ENCODE data around the gene PRR14.
"Not testable (repeated sequence)": the region's sequence is repeated elsewhere in the genome, so short reads cannot be mapped to it uniquely, and the experiment has no call there.

Gene PRR14

GRCh38 chr16:30669903-30670824 lies 19.4 kb downstream of the PRR14 start:
- Histone ChIP-seq H3K4me3 (ENCODE audit: low read length) (no peak overlapping the region), H3K36me3 (ENCODE audit: insufficient read depth, low read length) (peaks cover 20% of the 10 kb centered on the region; the same call in 1 of the 2 replicates), H3K4me1 (ENCODE audit: insufficient read depth, low read length) (no peaks in the 10 kb centered on the region), H3K9ac (ENCODE audit: low read depth, low read length) (no peak overlapping the region), H3K9me3 (ENCODE audit: insufficient read depth, low read depth, low read length) (no peaks in the 10 kb centered on the region), H3K27ac (ENCODE audit: low read depth, low read length) (no peak overlapping the region), H3K27me3 (ENCODE audit: insufficient read depth, low read length) (peaks cover 96% of the 10 kb centered on the region)
- WGBS = 89% methylated on average over 14 of the region's 14 CpGs

- Histone ChIP-seq H3K27ac (ENCODE audit: low read depth, low read length) (no peak overlapping the region), H3K9ac (ENCODE audit: low read depth, low read length) (no peak overlapping the region), H3K4me1 (ENCODE audit: insufficient read depth, low read length) (no peaks in the 10 kb centered on the region), H3K4me3 (ENCODE audit: low read length) (no peak overlapping the region), H3K9me3 (ENCODE audit: insufficient read depth, low read depth, low read length) (no peaks in the 10 kb centered on the region), H3K36me3 (ENCODE audit: insufficient read depth, low read length) (no peaks in the 10 kb centered on the region), H3K27me3 (ENCODE audit: insufficient read depth, low read length) (peaks cover 98% of the 10 kb centered on the region)
- WGBS = 76% methylated on average over 8 of the region's 10 CpGs
Observed at GRCh38 chr16:30675143-30675542, 24.4 kb downstream of the PRR14 start.

GRCh38 chr16:30677931-30678585 lies 27.3 kb downstream of the PRR14 start:
- H3K4me3 ChIP-seq (ENCODE audit: low read length) = no peak overlapping the region
- H3K9me3 ChIP-seq (ENCODE audit: insufficient read depth, low read depth, low read length) = no peaks in the 10 kb centered on the region
- H3K9ac ChIP-seq (ENCODE audit: low read depth, low read length) = no peak overlapping the region
- H3K27me3 ChIP-seq (ENCODE audit: insufficient read depth, low read length) = peaks cover 98% of the 10 kb centered on the region
- H3K36me3 ChIP-seq (ENCODE audit: insufficient read depth, low read length) = no peaks in the 10 kb centered on the region
- no peak overlapping the region for H3K27ac ChIP-seq (ENCODE audit: low read depth, low read length)
- no peaks in the 10 kb centered on the region for H3K4me1 ChIP-seq (ENCODE audit: insufficient read depth, low read length)
- WGBS = 2% methylated on average over 9 of the region's 11 CpGs

GRCh38 chr16:30678586-30678970 lies 27.8 kb downstream of the PRR14 start:
- H3K27me3 ChIP-seq (ENCODE audit: insufficient read depth, low read length) = peaks cover 98% of the 10 kb centered on the region
- no peak overlapping the region for H3K27ac ChIP-seq (ENCODE audit: low read depth, low read length)
- no peaks in the 10 kb centered on the region for H3K4me1 ChIP-seq (ENCODE audit: insufficient read depth, low read length)
- no peaks in the 10 kb centered on the region for H3K9me3 ChIP-seq (ENCODE audit: insufficient read depth, low read depth, low read length)
- H3K4me3 ChIP-seq (ENCODE audit: low read length) = no peak overlapping the region
- H3K36me3 ChIP-seq (ENCODE audit: insufficient read depth, low read length) = no peaks in the 10 kb centered on the region
- H3K9ac ChIP-seq (ENCODE audit: low read depth, low read length) = no peak overlapping the region
- WGBS = 35% methylated on average over 3 of the region's 3 CpGs

- Histone ChIP-seq H3K9ac (ENCODE audit: low read depth, low read length) (no peak overlapping the region), H3K36me3 (ENCODE audit: insufficient read depth, low read length) (no peaks in the 10 kb centered on the region), H3K4me1 (ENCODE audit: insufficient read depth, low read length) (no peaks in the 10 kb centered on the region), H3K27me3 (ENCODE audit: insufficient read depth, low read length) (peaks cover 98% of the 10 kb centered on the region), H3K4me3 (ENCODE audit: low read length) (no peak overlapping the region), H3K9me3 (ENCODE audit: insufficient read depth, low read depth, low read length) (no peaks in the 10 kb centered on the region), H3K27ac (ENCODE audit: low read depth, low read length) (no peak overlapping the region)
- 90% methylated on average over 3 of the region's 3 CpGs for WGBS
Observed at GRCh38 chr16:30680326-30680725, 29.6 kb downstream of the PRR14 start.

GRCh38 chr16:30688701-30689100 lies 37.9 kb downstream of the PRR14 start:
- Histone ChIP-seq H3K36me3 (ENCODE audit: insufficient read depth, low read length) (no peaks in the 10 kb centered on the region), H3K9me3 (ENCODE audit: insufficient read depth, low read depth, low read length) (no peaks in the 10 kb centered on the region), H3K9ac (ENCODE audit: low read depth, low read length) (no peak overlapping the region), H3K4me1 (ENCODE audit: insufficient read depth, low read length) (no peaks in the 10 kb centered on the region), H3K27ac (ENCODE audit: low read depth, low read length) (no peak overlapping the region), H3K4me3 (ENCODE audit: low read length) (no peak overlapping the region), H3K27me3 (ENCODE audit: insufficient read depth, low read length) (peaks cover 100% of the 10 kb centered on the region)
- WGBS = 64% methylated on average over 4 of the region's 4 CpGs

- Histone ChIP-seq H3K27me3 (ENCODE audit: insufficient read depth, low read length) (peaks cover 96% of the 10 kb centered on the region), H3K4me1 (ENCODE audit: insufficient read depth, low read length) (no peaks in the 10 kb centered on the region), H3K36me3 (ENCODE audit: insufficient read depth, low read length) (no peaks in the 10 kb centered on the region), H3K9me3 (ENCODE audit: insufficient read depth, low read depth, low read length) (no peaks in the 10 kb centered on the region), H3K9ac (ENCODE audit: low read depth, low read length) (no peak overlapping the region), H3K27ac (ENCODE audit: low read depth, low read length) (no peak overlapping the region), H3K4me3 (ENCODE audit: low read length) (no peak overlapping the region)
- 26% methylated on average over 4 of the region's 4 CpGs for WGBS
Observed at GRCh38 chr16:30691907-30692306, 41.1 kb downstream of the PRR14 start.

- H3K9ac ChIP-seq (ENCODE audit: low read depth, low read length) = no peak overlapping the region
- peaks cover 96% of the 10 kb centered on the region for H3K27me3 ChIP-seq (ENCODE audit: insufficient read depth, low read length)
- no peak overlapping the region for H3K4me3 ChIP-seq (ENCODE audit: low read length)
- H3K9me3 ChIP-seq (ENCODE audit: insufficient read depth, low read depth, low read length) = no peaks in the 10 kb centered on the region
- H3K27ac ChIP-seq (ENCODE audit: low read depth, low read length) = no peak overlapping the region
- H3K4me1 ChIP-seq (ENCODE audit: insufficient read depth, low read length) = no peaks in the 10 kb centered on the region
- H3K36me3 ChIP-seq (ENCODE audit: insufficient read depth, low read length) = no peaks in the 10 kb centered on the region
- WGBS = 18% methylated on average over 10 of the region's 10 CpGs
Observed at GRCh38 chr16:30692396-30693064, 41.8 kb downstream of the PRR14 start.

GRCh38 chr16:30694926-30695693 lies 44.4 kb downstream of the PRR14 start:
- Histone ChIP-seq H3K9me3 (ENCODE audit: insufficient read depth, low read depth, low read length) (no peaks in the 10 kb centered on the region), H3K4me1 (ENCODE audit: insufficient read depth, low read length) (peaks cover 7% of the 10 kb centered on the region; the same call in 1 of the 2 replicates), H3K4me3 (ENCODE audit: low read length) (no peak overlapping the region), H3K36me3 (ENCODE audit: insufficient read depth, low read length) (peaks cover 4% of the 10 kb centered on the region), H3K27me3 (ENCODE audit: insufficient read depth, low read length) (peaks cover 73% of the 10 kb centered on the region), H3K27ac (ENCODE audit: low read depth, low read length) (no peak overlapping the region), H3K9ac (ENCODE audit: low read depth, low read length) (no peak overlapping the region)
- WGBS = 91% methylated on average over 11 of the region's 11 CpGs

GRCh38 chr16:30696646-30697045 lies 45.9 kb downstream of the PRR14 start:
- H3K9ac ChIP-seq (ENCODE audit: low read depth, low read length); H3K4me1 ChIP-seq (ENCODE audit: insufficient read depth, low read length); H3K4me3 ChIP-seq (ENCODE audit: low read length); H3K9me3 ChIP-seq (ENCODE audit: insufficient read depth, low read depth, low read length); H3K27ac ChIP-seq (ENCODE audit: low read depth, low read length): not testable (repeated sequence)
- whole genome bisulfite sequencing = 96% methylated on average over 2 of the region's 3 CpGs
- Histone ChIP-seq H3K36me3 (ENCODE audit: insufficient read depth, low read length) (peaks cover 19% of the 10 kb centered on the region), H3K27me3 (ENCODE audit: insufficient read depth, low read length) (peaks cover 58% of the 10 kb centered on the region)
